ENCODE data around the gene HNRNPUL1.
A peak's percentile ranks its signal among the peaks of the same experiment; 100 is the strongest.
"Not testable (repeated sequence)": the region's sequence is repeated elsewhere in the genome, so short reads cannot be mapped to it uniquely, and the experiment has no call there.

HNRNPUL1 gene

GRCh38 chr19:41263850-41264580 lies at the start of gene HNRNPUL1:
Gene HNRNPUL1 (plus strand): TSS chr19:41264372. CDS start chr19:41264504, 132 bp downstream.
- DNase-seq: peak; percentile 100

DNA sequence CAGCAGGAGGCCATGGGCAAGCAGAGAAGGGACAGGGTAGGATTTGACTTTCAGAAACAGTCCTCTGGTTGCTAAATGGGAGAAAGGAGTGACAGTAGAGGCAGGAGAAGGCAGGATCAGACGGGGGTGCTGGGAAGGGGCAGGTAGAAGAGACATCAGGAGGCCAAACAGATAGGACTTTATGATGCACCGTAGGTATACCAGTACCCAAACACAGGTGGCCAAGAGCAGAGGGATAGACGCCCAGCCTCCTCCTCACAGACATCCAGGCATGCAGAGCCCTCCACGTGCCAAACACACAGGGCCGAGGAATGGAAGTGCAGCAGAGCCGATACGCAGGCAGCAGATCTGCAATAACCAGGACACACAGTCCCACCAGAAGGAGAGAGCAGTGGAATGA lies 46.4 kb upstream of the HNRNPUL1 start:
- no peak for DNase-seq

- DNase-seq: no peak
Measured at GRCh38 chr19:41218249-41218614, 45.9 kb upstream of the HNRNPUL1 start.

- DNase-seq: peak; percentile 94
Measured at GRCh38 chr19:41218615-41219507, 45.3 kb upstream of the HNRNPUL1 start, which contains the start of gene AXL. Gene AXL (plus strand): TSS chr19:41219223. CDS start chr19:41219393, 170 bp downstream.

- no peak for DNase-seq
Measured at GRCh38 chr19:41219924-41220567, 44.1 kb upstream of the HNRNPUL1 start.

DNA sequence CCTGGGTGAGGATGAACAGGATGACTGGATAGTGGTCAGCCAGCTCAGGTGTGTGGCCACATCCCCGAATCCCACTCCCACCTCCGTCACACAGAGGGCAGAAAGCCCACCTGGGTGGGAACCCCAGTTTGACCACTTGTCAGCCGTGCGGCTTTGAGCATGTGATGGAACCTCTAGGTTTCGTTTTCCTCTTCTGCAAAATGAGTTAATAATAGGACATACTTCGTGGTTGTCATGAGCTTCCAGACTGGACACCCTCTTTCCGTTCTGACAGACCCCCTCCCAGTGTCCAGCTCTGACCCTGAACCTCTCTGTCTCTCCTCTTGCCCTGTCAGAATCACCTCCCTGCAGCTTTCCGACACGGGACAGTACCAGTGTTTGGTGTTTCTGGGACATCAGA lies 43.4 kb upstream of the HNRNPUL1 start:
- DNase-seq: no peak

DNA sequence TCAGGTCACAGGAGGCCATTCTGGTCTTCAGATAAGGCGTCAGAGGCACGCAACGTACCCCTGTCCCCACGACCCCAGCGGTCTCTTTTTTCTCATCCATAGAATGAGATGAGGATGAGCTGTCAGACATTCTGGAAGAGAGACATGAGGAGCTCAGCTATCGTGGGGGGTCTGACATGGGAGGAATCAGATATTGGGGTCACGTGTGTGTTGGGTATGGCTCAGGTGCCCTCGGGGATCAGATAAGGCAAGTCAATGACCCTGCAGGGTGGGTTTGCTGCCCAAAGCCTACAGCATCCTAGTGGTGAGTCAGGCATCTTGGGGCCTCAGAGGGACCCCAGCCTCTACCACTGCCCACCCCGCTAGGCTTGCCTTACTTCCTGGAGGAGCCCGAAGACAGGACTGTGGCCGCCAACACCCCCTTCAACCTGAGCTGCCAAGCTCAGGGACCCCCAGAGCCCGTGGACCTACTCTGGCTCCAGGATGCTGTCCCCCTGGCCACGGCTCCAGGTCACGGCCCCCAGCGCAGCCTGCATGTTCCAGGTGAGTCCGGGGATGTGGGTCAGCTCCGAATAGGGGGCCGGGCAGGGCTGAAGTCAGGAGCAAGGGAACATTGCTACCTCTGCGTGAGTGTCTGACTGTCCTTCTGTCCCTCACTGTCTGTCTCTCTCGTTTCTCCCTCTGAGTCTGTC lies 42.5 kb upstream of the HNRNPUL1 start:
- DNase-seq: no peak

GRCh38 chr19:41222240-41222639 lies 41.9 kb upstream of the HNRNPUL1 start:
- DNase-seq: no peak

DNA sequence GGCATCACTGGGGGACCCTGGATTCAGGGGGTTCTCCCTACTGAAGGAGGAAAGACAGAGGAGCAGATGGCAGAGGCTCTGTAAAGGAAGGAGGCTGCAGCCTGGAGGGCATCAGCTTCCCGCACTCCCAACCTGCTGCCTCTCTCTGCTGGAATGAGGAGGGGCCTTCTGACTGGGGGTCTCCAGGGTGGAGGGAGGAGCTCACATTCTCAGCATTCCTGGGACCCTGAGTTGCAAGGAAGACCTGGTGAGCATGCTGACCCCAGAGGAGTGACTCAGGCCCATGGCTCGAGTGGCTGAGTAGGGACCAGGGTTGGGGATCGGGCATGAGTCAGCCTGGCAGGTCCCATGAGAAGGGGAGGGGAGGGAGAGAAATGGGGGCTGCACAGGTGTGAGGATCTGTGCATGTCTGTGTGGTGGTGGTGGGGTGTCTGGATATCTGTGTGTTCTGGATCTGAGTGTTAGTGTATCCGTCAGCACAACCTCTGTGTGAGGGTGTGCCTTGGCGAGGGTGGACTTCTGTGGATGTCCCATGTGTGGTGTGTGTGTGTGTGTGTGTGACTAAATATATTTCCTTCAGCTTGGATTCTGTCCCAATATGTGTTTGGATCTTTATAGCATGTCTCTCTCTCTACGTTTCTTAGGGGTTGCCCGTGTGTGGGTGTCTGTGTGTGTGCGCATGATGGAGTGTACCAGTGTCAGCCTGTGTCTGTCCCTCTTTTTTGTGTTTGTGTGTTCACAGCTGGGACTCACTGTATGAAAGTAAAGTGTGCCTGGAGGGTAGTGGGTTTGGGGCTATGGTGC lies 40.5 kb upstream of the HNRNPUL1 start:
- peak; percentile 68 for DNase-seq

- no peak for DNase-seq
Measured at GRCh38 chr19:41224632-41225031, 39.5 kb upstream of the HNRNPUL1 start.

GRCh38 chr19:41225238-41226052 lies 38.7 kb upstream of the HNRNPUL1 start:
- DNase-seq: peak; percentile 85

- peak; percentile 85 for DNase-seq
Measured at GRCh38 chr19:41226053-41226873, 37.9 kb upstream of the HNRNPUL1 start.

- DNase-seq: no peak
Measured at GRCh38 chr19:41226874-41227390, 37.2 kb upstream of the HNRNPUL1 start.

DNA sequence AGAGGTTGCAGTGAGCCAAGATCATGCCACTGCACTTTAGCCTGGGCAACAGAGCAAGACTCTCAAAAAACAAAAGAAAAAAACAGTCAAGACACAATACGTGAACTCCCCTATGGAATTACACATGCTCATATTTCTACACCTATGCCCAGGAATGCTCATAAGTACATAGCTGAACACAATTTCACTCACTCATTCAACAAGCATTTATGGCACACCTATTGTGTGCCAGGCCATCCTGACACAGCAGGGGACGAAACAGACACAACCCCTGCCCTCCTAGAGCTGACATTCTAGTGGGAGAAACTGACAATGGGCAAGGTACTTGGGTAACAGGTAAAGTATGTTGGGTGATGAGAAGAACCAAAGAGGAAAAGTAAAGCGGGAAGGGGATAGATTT lies 35.7 kb upstream of the HNRNPUL1 start:
- DNase-seq: no peak

DNA sequence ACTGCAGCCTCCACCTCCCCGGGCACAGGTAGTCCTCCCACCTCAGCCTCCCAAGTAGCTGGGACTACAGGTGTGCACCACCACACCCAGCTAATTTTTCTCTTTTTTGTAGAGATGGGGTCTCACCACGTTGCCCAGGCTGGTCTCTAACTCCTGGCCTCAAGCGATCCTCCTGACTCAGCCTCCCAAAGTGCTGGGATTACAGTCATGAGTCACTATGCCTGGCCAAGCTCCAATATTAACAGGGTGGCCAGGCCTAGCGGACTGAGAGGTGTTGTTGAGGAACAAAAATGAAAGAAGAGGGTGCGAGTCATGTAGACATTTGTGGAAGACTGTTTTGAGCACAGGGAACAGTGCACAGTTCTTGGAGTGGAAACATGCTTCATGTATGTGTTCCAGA lies 34.8 kb upstream of the HNRNPUL1 start:
- DNase-seq: not testable (repeated sequence)

DNA sequence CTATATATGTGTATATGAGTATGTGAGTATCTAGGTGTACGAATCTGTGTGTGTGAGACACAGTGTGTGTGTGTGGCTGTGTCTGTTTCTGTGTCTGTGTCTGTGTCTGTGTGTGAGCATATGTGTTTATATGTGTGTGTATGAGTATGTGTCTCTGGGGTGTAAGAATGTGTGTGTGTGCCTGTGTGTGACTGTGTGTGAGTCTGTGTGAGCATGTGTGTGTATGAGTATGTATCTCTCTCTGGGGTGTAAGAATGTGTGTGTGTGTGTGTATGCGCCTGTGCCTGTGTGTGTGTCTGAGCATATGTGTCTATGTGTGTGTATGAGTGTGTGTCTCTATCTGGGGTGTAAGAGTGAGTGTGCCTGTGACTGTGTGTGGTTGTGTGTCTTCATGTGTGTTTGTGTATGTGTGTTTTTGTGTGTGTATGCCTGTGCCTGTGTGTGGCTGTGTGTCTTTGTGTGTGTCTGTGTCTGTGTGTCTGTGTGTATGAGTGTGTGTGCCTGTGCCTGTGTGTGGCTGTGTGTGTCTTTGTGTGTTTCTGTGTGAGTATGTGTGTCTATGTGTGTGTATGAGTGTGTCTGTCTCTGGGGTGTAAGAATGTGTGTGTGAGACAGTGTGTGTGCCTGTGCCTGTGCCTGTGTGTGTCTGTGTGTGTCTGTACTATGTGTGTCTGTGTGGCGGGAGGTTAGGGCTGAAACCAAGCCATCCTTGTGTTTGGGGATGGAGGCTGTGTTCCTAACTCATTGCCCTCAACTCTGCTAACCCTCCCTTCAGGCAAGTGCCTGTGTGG lies 33.9 kb upstream of the HNRNPUL1 start:
- DNase-seq: no peak

DNA sequence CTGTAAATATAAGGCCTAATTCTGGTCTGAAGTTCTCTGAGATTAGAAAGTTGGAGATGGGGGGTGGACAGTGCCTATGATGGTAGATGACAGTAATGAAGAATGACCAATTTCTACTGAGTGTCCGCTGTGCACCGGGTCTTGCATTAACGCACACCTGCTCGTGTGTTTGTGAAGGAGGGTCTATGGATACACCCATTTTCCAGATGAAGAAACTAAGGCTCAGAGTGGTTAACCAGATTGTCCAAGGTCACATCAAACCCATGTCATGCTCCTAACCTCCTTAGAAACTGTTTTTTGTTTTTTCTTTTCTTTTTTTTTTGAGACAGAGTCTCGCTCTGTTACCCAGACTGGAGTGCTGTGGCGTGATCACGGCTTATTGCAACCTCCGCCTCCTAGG lies 31.5 kb upstream of the HNRNPUL1 start:
- no peak for DNase-seq

GRCh38 chr19:41233748-41234240 lies 30.4 kb upstream of the HNRNPUL1 start:
- DNase-seq: no peak
